GM08714 (cell line): ENCODE data around the gene PPIP5K1.
"Not testable (repeated sequence)": the region's sequence is repeated elsewhere in the genome, so short reads cannot be mapped to it uniquely, and the experiment has no call there.

Experiments used
- H3K4me3 ChIP-seq: fragments of 200-500 bp; sonication (Bioruptor generic); 2 replicates; pipeline ENCODE4 v1.5.1; 2014; ENCODE audit warnings: mild to moderate bottlenecking, low read length, inconsistent platforms
- ZNF274 ChIP-seq: IDR thresholded peaks from 2 replicates; pipeline ENCODE4 v1.6.1; 2012; ENCODE audit warnings: mild to moderate bottlenecking, low read depth, low read length

Gene PPIP5K1

DNA sequence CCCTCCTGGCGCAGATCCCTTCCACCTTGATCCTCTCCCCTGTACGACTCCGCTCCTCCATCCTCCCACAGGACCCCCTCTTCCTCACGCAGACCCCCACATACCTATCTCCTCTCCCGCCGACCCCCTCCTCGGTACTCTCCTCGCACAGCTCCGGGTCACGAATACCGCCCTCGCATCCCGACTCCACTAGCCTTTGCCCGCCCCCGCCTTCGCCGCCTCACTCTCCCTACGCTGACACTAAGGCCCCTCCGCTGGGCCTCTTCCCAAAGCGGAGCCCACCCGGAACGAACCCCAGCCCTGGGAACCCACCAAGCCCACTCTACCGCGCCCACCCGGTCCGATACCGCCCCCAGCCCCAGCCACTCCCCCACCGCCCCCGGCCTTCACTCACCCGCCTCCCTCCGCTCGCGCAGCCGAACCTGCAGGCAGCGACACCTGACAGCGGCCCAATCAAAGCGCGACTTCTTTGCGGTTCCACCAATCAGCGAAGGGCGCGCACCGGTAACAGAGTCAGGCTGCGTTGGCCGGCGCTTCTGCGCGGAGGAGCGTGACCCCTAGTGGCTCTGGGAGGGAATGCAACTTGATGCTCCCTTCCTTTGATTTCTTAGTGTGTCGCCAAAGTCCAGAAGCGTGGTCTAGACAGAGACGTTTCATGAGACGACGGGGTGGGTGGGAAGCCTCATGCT, at the start of gene PPIP5K1:
Gene PPIP5K1, minus strand, starts transcription at position 431 of the 689 bp plus-strand sequence. CDS start 5,704 bp downstream, outside the sequence.
- H3K4me3 ChIP-seq: not testable (repeated sequence)

- peak overlapping the region; percentile 42; the same call in 1 of the 2 replicates for H3K4me3 ChIP-seq
Observed at GRCh38 chr15:43638464-43639204, 48.6 kb upstream of the PPIP5K1 start.

GRCh38 chr15:43626937-43627336, 36.9 kb upstream of the PPIP5K1 start:
- not testable (repeated sequence) for H3K4me3 ChIP-seq

GRCh38 chr15:43625106-43625505, 35.1 kb upstream of the PPIP5K1 start:
- no peak overlapping the region for H3K4me3 ChIP-seq
- TF ChIP-seq ZNF274: no peak

GRCh38 chr15:43622068-43622799, 32.2 kb upstream of the PPIP5K1 start:
- not testable (repeated sequence) for H3K4me3 ChIP-seq

DNA sequence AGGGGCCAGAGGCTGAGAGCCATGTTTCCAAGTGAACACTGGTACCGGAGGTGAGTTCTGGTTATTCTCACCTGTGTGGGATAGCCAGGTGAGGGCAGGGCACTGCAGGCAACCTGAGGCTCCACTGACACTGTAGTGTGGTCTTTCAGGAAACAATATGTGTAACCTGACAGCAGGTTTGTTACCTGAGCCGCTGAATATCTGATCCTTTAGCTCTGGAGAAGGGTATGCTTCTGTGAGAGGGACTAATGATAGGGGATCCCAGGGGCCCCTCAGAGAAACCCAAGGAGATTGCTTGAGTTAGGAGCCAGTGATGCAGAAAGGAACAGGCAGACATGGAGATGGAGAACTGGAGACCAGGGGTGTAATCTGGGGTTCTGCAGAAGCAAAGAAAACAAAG, 28.7 kb upstream of the PPIP5K1 start, which contains the start of gene STRC:
Gene STRC, minus strand, starts transcription at position 101 of the 400 bp plus-strand sequence. Its CDS starts 78 bp downstream, at position 23.
- not testable (repeated sequence) for H3K4me3 ChIP-seq

GRCh38 chr15:43617750-43618149, 27.7 kb upstream of the PPIP5K1 start:
- not testable (repeated sequence) for H3K4me3 ChIP-seq

DNA sequence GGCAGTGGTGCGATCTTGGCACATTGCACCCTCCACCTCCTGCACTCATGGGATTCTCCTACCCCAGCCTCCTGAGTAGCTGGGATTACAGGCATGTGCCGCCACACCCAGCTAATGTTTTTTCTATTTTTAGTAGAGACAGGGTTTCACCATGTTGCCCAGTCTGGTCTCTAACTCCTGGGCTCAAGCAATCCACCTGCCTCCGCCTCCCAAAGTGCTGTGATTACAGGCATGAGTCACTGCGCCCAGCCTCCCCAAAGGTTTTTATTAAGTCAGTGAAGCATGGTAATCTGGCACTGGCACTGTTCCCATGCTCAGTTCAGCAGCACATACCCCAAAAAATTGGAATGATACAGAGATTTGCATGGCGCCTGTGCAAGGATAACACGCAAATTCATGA, 12.2 kb upstream of the PPIP5K1 start:
- not testable (repeated sequence) for H3K4me3 ChIP-seq

DNA sequence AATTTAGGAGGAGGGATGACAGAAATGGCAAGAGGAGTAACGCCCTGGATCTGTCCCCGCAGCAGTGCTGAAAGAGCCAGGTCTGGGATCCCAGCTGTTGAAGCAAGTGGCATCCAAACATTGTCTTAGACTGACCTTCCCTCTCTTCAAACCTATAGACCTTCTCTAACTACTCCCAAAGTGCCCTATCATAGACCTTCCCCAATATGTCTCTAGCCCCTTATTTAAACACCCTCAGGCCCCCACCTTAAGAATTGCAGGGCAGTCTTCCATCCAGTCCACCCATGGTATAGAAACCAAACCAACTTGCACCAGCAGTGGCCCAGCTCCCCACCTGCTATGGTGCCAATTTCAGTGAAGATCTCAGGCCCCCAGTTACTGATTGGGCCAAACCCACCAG, 10.2 kb upstream of the PPIP5K1 start:
- H3K4me3 ChIP-seq: not testable (repeated sequence)

DNA sequence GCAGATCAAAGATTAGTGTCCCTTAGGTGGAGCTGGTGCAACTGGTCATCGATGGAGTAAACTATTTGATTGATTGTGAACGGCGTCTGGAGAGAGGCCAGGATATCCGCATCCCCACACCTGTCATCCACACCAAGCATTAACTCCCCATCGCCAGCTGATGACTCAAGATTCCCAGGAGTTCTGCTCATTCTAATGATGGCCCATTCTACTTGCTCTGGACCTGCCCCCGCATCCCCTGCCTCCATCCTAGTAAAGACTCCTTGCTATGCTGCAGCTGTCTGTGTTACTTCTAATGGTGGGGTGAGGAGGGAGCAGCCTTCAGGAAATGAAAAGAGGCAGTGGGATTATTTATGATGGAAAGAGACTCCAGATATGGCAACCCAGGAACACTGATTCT, 9.1 kb upstream of the PPIP5K1 start:
- not testable (repeated sequence) for H3K4me3 ChIP-seq

GRCh38 chr15:43593328-43594190, 3.6 kb upstream of the PPIP5K1 start, which contains the start of gene CKMT1B:
TSS of gene CKMT1B (plus strand) at chr15:43594027. CDS start at chr15:43594219, 192 bp downstream.
- H3K4me3 ChIP-seq: not testable (repeated sequence)

DNA sequence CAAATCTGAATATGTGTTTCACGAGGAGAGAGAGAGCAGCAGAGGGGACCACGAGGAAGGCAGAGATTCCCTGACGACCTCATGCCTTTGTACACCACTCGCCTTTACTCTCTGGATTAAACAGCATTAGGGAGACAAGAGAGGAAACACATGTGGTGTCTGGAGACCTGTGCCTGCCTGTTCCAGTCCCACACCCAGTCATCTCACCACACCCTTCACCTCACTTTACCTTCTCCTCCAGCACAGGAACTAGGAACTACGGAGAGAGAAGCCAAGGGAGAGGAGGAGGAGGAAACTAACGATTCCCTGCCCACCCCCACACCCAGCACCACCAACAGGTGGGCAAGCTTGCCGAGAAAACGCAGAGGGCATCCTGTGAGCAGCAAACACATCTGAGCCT, 2.8 kb upstream of the PPIP5K1 start:
- not testable (repeated sequence) for H3K4me3 ChIP-seq

DNA sequence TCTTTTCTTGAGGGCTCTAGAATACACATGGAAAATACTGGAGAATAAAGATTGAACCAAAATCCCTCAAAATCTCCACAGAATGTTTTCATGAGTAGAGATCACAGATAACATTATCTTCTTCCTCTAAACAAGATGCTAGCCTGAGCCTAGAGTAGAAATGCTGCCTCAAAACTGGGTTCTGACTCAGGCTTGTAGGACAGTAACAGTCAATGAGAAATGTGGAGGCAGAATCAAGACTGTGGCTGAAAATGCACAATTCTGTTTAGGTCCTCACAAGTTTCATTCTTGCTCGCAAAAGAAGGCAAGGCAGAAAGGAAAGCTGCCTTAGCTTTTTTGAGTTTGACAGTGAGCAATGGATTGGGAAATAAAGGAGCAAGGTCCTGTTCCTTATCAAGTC, 15.4 kb downstream of the PPIP5K1 start:
- not testable (repeated sequence) for H3K4me3 ChIP-seq

GRCh38 chr15:43566615-43567014, 23.4 kb downstream of the PPIP5K1 start:
- H3K4me3 ChIP-seq: not testable (repeated sequence)

- H3K4me3 ChIP-seq: not testable (repeated sequence)
Observed at GRCh38 chr15:43563793-43564192, 26.2 kb downstream of the PPIP5K1 start.

- not testable (repeated sequence) for H3K4me3 ChIP-seq
Observed at GRCh38 chr15:43562753-43563152, 27.3 kb downstream of the PPIP5K1 start.
